ENCODE data around the gene MACROD2.

GRCh38 chr20:15109494-15109893 is 1114.2 kb downstream of the MACROD2 start:
- TF ChIP-seq CEBPB (IDR thresholded peaks at IDR 0.05; ENCODE audit: low read depth, low read length) (no peak), CTCF (conservative IDR thresholded peaks at IDR 0.05; ENCODE audit: low read depth, low read length) (no peak), BHLHE40 (IDR thresholded peaks at IDR 0.05; ENCODE audit: low read depth, low read length) (no peak), POLR2A (IDR thresholded peaks at IDR 0.05; ENCODE audit: low read depth, low read length) (no peak), FOS (IDR thresholded peaks at IDR 0.05; ENCODE audit: low read depth, low read length) (no peak), NFE2L2 (IDR thresholded peaks at IDR 0.05; ENCODE audit: low read depth, low read length) (no peak), MAZ (IDR thresholded peaks at IDR 0.05; ENCODE audit: borderline replicate concordance, low read depth, low read length) (no peak), ELK1 (IDR thresholded peaks at IDR 0.05; ENCODE audit: borderline replicate concordance, low read depth, low read length) (no peak), MXI1 (IDR thresholded peaks at IDR 0.05; ENCODE audit: borderline replicate concordance, low read depth, low read length) (no peak), RAD21 (IDR thresholded peaks at IDR 0.05; ENCODE audit: low read length) (no peak), MAFK (IDR thresholded peaks at IDR 0.05; ENCODE audit: low read depth, low read length) (no peak)

All from IMR-90 (cell line).